Endothelial cell of umbilical vein (primary cell): ENCODE results near the gene SCGB3A1. TPM values are rescaled to one million over a fixed set of nuclear protein-coding genes. Genes with fewer than 3 reads are reported as not detected.

Experiments
- BruUV-seq: library from RNA; stranded (reverse); fragments of 400-500 nt; replicated peaks from 2 replicates; lab custom pipeline; 2021; lab: Mats Ljungman, UMichigan
- CTCF ChIA-PET: fragments of 300-600, 350-600 bp; sonication (Branson Sonifier 250); formaldehyde crosslinking; loops from one replicate; lab custom pipeline; 2021; ENCODE audit warnings: antibody characterized with exemption, inconsistent platforms; lab: Charles Lee
- POLR2A ChIA-PET: fragments of 300-600, 350-600 bp; sonication (Branson Sonifier 250); formaldehyde crosslinking; loops from one replicate; lab custom pipeline; 2021; ENCODE audit warnings: antibody characterized with exemption, inconsistent platforms; lab: Charles Lee
- DNase-seq: peaks from one replicate; pipeline ENCODE4 v3.0.0-alpha.2; 2011; ENCODE audit warnings: low read depth, low spot score
- FAIRE-seq: peaks from 2 replicates; lab custom pipeline; 2011; peaks lifted over from hg19 to GRCh38; lab: Jason Lieb, UNC
- H2AFZ ChIP-seq: 2 replicates; pipeline ENCODE4 v1.6.0; 2012; ENCODE audit warnings: low read depth, low read length, control low read depth, inconsistent platforms
- H3K27ac ChIP-seq: 2 replicates; pipeline ENCODE4 v1.5.1; 2011; ENCODE audit warnings: low read depth, mild to moderate bottlenecking, control low read depth, low read length, moderate library complexity; ENCODE audit not compliant: insufficient read depth
- H3K27me3 ChIP-seq, 2 experiments: 2 replicates each; pipeline versions ENCODE4 v1.6.0 to v1.6.1; 2011; ENCODE audit warnings: low read length in 2 of 2, mixed read lengths in 1 of 2; ENCODE audit not compliant: control insufficient read depth in 2 of 2, insufficient read depth in 2 of 2
- H3K36me3 ChIP-seq, 2 experiments: 2 replicates in 1 of 2; 3 replicates in 1 of 2; pipeline ENCODE4 v1.5.1; 2011; ENCODE audit warnings: low read length in 2 of 2, mild to moderate bottlenecking in 1 of 2, moderate library complexity in 1 of 2; ENCODE audit not compliant: control insufficient read depth in 2 of 2, insufficient read depth in 2 of 2; ENCODE audit errors: extremely low read depth in 1 of 2
- H3K4me1 ChIP-seq: 3 replicates; pipeline ENCODE4 v1.5.1; 2011; ENCODE audit warnings: mild to moderate bottlenecking, low read length; ENCODE audit not compliant: control insufficient read depth, insufficient read depth; ENCODE audit errors: extremely low read depth
- H3K4me2 ChIP-seq: 2 replicates; pipeline ENCODE4 v1.6.1; 2011; ENCODE audit warnings: low read length, control low read depth, mixed read lengths; ENCODE audit not compliant: insufficient read depth
- H3K4me3 ChIP-seq, 3 experiments: fragments of 200-600 bp in 1 of 3; sonication (generic), shearing (Covaris generic) in 1 of 3; replicated peaks in 1 of 3; 2 replicates each; pipeline ENCODE4 v1.5.1; 2011 to 2016; ENCODE audit warnings: control low read depth in 3 of 3, low read length in 3 of 3, mild to moderate bottlenecking in 2 of 3, inconsistent platforms in 1 of 3, low read depth in 1 of 3, moderate library complexity in 1 of 3; ENCODE audit not compliant: insufficient read depth in 1 of 3
- H3K79me2 ChIP-seq: 2 replicates; pipeline ENCODE4 v1.6.0; 2012; ENCODE audit warnings: low read length, inconsistent platforms; ENCODE audit not compliant: control insufficient read depth, insufficient read depth
- H3K9ac ChIP-seq: replicated peaks from 2 replicates; pipeline ENCODE3; 2011; ENCODE audit warnings: low read length, control low read depth; ENCODE audit not compliant: insufficient read depth; ENCODE audit errors: extremely low read depth
- H3K9me1 ChIP-seq: replicated peaks from 3 replicates; pipeline ENCODE4 v1.6.0; 2011; ENCODE audit warnings: mild to moderate bottlenecking, low read length; ENCODE audit not compliant: control insufficient read depth, insufficient read depth; ENCODE audit errors: extremely low read depth
- H3K9me3 ChIP-seq: replicated peaks from 2 replicates; pipeline ENCODE4 v1.5.1; 2012; ENCODE audit warnings: low read length, inconsistent platforms; ENCODE audit not compliant: control insufficient read depth, insufficient read depth
- H4K20me1 ChIP-seq: replicated peaks from 2 replicates; pipeline ENCODE3; 2011; ENCODE audit warnings: mild to moderate bottlenecking, low read length; ENCODE audit not compliant: control insufficient read depth, insufficient read depth; ENCODE audit errors: extremely low read depth
- CTCF ChIP-seq, 2 donors: IDR thresholded peaks; 1 replicate in 1 of 2; 2 replicates in 1 of 2; pipeline ENCODE4 v1.5.1; 2011; ENCODE audit warnings: low read length in 2 of 2, mild to moderate bottlenecking in 2 of 2, moderate library complexity in 2 of 2, control low read depth in 1 of 2, inconsistent platforms in 1 of 2, low read depth in 1 of 2; ENCODE audit not compliant: insufficient read depth in 1 of 2; ENCODE audit errors: extremely low read depth in 1 of 2
- EZH2 ChIP-seq: IDR thresholded peaks from 2 replicates; pipeline ENCODE4 v1.6.1; 2012; ENCODE audit warnings: borderline replicate concordance, low read depth, mild to moderate bottlenecking, moderate library complexity, low read length, inconsistent platforms; ENCODE audit not compliant: severe bottlenecking
- FOS ChIP-seq: IDR thresholded peaks from 2 replicates; pipeline ENCODE4 v1.6.1; 2011; ENCODE audit warnings: mild to moderate bottlenecking, low read length, moderate library complexity, borderline replicate concordance; ENCODE audit not compliant: insufficient read depth
- GATA2 ChIP-seq: IDR thresholded peaks from 2 replicates; pipeline ENCODE4 v1.7.0; 2011; ENCODE audit warnings: low read depth, mild to moderate bottlenecking, moderate library complexity, mixed read lengths, low read length; ENCODE audit not compliant: insufficient read length, insufficient read depth
- JUN ChIP-seq: IDR thresholded peaks from 2 replicates; pipeline ENCODE4 v1.6.1; 2011; ENCODE audit warnings: borderline replicate concordance, low read depth; ENCODE audit not compliant: insufficient read length, insufficient read depth
- MAX ChIP-seq: IDR thresholded peaks from 2 replicates; pipeline ENCODE4 v1.6.1; 2011; ENCODE audit not compliant: insufficient read depth, insufficient read length
- MYC ChIP-seq: IDR thresholded peaks from one replicate; pipeline ENCODE4 v1.6.1; 2011; ENCODE audit warnings: mild to moderate bottlenecking, low read depth, low read length
- POLR2A ChIP-seq: IDR thresholded peaks from 2 replicates; pipeline ENCODE4 v1.6.1; 2012; ENCODE audit warnings: low read depth, mild to moderate bottlenecking, control low read depth, low read length
- POLR2AphosphoS5 ChIP-seq: IDR thresholded peaks from 2 replicates; pipeline ENCODE4 v1.6.1; 2012; ENCODE audit warnings: low read depth, mild to moderate bottlenecking, control low read depth, low read length, moderate library complexity; ENCODE audit not compliant: insufficient read depth
- dilution Hi-C: fragments of 300-500 bp; cut with MboI; formaldehyde crosslinking; loops from one replicate; pipeline ENCODE4 v1.15.0; 2019; ENCODE audit warnings: low sequenced_read_pairs; ENCODE audit not compliant: extremely low pct_ligation_motif_present
- intact Hi-C: fragments of 100-400 bp; cut with micrococcal nuclease; formaldehyde crosslinking; loops from one replicate; pipeline ENCODE4 v1.10.0; 2022
- polyA plus RNA-seq, 4 experiments: library from polyadenylated mRNA; depleted of rRNA in 3 of 4; stranded (reverse) in 3 of 4; unstranded in 1 of 4; fragments of >200 nt; gene quantifications; 2 replicates each; pipeline versions ENCODE4 v1.2.1 to v1.2.3, GENCODE V29; 2011 to 2012; ENCODE audit warnings: missing spikeins in 1 of 4
- total RNA-seq: library from RNA; stranded (reverse); gene quantifications from 2 replicates; pipeline ENCODE4 v1.2.3, GENCODE V29; 2021

The SCGB3A1 gene
- total and polyA plus RNA-seq, 2 donors (not counting 3 experiments of a cell fraction or from before 2014, with no cell fraction given): 0.73 TPM; not detected in 1

- BruUV-seq: no TSS peak
- Histone ChIP-seq H3K4me3 (peak overlapping the region in 1 of 3 experiments; percentile 2), H3K79me2 (no peaks in the 10 kb centered on the region), H3K36me3 (no peaks in the 10 kb centered on the region), H3K27me3 (peaks cover 21 to 35% of the 10 kb centered on the region in 2 experiments), H4K20me1 (no peaks in the 10 kb centered on the region), H3K27ac (no peak overlapping the region), H3K9ac (no peak overlapping the region), H3K9me3 (no peaks in the 10 kb centered on the region), H2AFZ (no peak overlapping the region), H3K4me2 (no peak overlapping the region), H3K4me1 (no peaks in the 10 kb centered on the region), H3K9me1 (no peaks in the 10 kb centered on the region)
- dilution Hi-C loops (no loop called here), intact Hi-C loops (no loop called here)
- FAIRE-seq: no peak
- DNase-seq: no peak
- TF ChIP-seq JUN (no peak), EZH2 (peak; percentile 71)
- ChIA-PET CTCF (interaction anchor here (1.1 kb wide), 1 partner anchor 14 kb away, joined by 3 read pairs; no protein-coding TSS in a partner anchor), POLR2A (no interaction called here)
Observed at GRCh38 chr5:180590543-180591310, 572 bp downstream of the SCGB3A1 start.

GRCh38 chr5:180589771-180590542 lies 1.3 kb downstream of the SCGB3A1 start:
- Histone ChIP-seq H3K79me2 (no peaks in the 10 kb centered on the region), H3K27ac (no peak overlapping the region), H3K4me2 (no peak overlapping the region), H3K9ac (no peak overlapping the region), H3K4me3 (no peak overlapping the region), H3K27me3 (peaks cover 21 to 35% of the 10 kb centered on the region in 2 experiments), H3K9me3 (no peaks in the 10 kb centered on the region), H3K4me1 (no peaks in the 10 kb centered on the region), H3K9me1 (no peaks in the 10 kb centered on the region), H3K36me3 (no peaks in the 10 kb centered on the region), H4K20me1 (no peaks in the 10 kb centered on the region), H2AFZ (no peak overlapping the region)
- FAIRE-seq (no peak), DNase-seq (no peak)
- POLR2A ChIA-PET: no interaction called here
- CTCF ChIA-PET: interaction anchor here (1.1 kb wide), 1 partner anchor 15 kb away, joined by 3 read pairs; no protein-coding TSS in a partner anchor
- dilution Hi-C loops: no loop called here
- intact Hi-C loops: no loop called here
- BruUV-seq: no TSS peak
- no peak for TF ChIP-seq MAX
- TF ChIP-seq FOS: no peak
- TF ChIP-seq POLR2A: no peak
- no peak for TF ChIP-seq JUN
- no peak for TF ChIP-seq EZH2
- no peak for TF ChIP-seq GATA2
- no peak for TF ChIP-seq CTCF (IDR thresholded peaks at IDR 0.05; ENCODE audit: extremely low read depth in 1 of 2, insufficient read depth in 1 of 2, low read depth in 1 of 2, low read length in 2 of 2)
- no peak for TF ChIP-seq POLR2AphosphoS5
- TF ChIP-seq MYC: no peak
